Left ventricle myocardium inferior (tissue), 1 donor: ENCODE results near the gene GCNT3. TPM values are rescaled to one million over a fixed set of nuclear protein-coding genes. Genes with fewer than 3 reads are reported as not detected.
"Not testable (repeated sequence)": the region's sequence is repeated elsewhere in the genome, so short reads cannot be mapped to it uniquely, and the experiment has no call there.

Source experiments
- DNase-seq: peaks from one replicate; pipeline ENCODE4 v3.0.0-alpha.2; 2020
- H3K27ac ChIP-seq: fragments of 200-600 bp; replicated peaks from 2 replicates; pipeline ENCODE4 v1.8.0; 2021
- H3K27me3 ChIP-seq: fragments of 200-600 bp; 2 replicates; pipeline ENCODE4 v1.8.0; 2021; ENCODE audit warnings: low read depth
- H3K36me3 ChIP-seq: fragments of 200-600 bp; 2 replicates; pipeline ENCODE4 v1.8.0; 2021
- H3K4me1 ChIP-seq: fragments of 200-600 bp; 2 replicates; pipeline ENCODE4 v1.8.0; 2021
- H3K4me3 ChIP-seq: fragments of 200-600 bp; 2 replicates; pipeline ENCODE4 v1.8.0; 2021; ENCODE audit warnings: mild to moderate bottlenecking, moderate library complexity
- H3K9me3 ChIP-seq: fragments of 200-600 bp; replicated peaks from 2 replicates; pipeline ENCODE4 v1.8.0; 2021
- intact Hi-C: fragments of 100-400 bp; cut with micrococcal nuclease; formaldehyde crosslinking; loops from one replicate; pipeline ENCODE4 v1.11.0; 2022
- total RNA-seq: library from RNA; stranded (reverse); fragmentation: NEBNext Ultra II Directional; extraction: Animal tissue kit (Norgen Biotek cat#: 25700); gene quantifications from one replicate; pipeline ENCODE4 v1.2.1, GENCODE V29; 2021
- TF ChIP-seq, protein P1 (sequence below): fragments of 200-600 bp; IDR thresholded peaks from 2 replicates; pipeline ENCODE4 v1.8.0; 2021; ENCODE audit warnings: antibody characterized with exemption, mild to moderate bottlenecking, borderline replicate concordance
- donor health status: DM: no; HTN: yes; CAD: no; lungs with severe emphysema.

GCNT3 gene
- total RNA-seq, 1 donor from 2014 or later, result 0.14 TPM

DNA sequence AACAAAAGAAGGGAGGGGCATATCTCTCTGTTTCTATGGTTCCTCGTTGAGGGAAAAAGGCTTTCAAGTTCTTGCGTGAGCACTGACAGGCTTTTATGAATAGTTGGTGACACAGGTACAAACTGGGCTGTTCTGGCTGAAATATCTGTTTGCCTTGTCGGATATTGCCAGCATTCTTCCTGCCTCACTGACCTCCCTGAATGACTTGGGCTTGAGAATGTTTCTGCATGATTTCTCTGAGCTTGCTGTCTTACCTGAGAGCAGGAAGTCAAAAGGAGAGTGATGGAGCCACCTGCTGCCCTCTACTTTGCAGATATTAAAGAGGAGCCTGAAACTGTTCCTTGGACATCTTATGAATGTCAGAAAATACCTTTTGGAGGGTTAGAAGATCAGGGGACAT, 4.8 kb downstream of the GCNT3 start:
- H3K9me3 ChIP-seq, result no peaks in the 10 kb centered on the region
- no peak overlapping the region for H3K4me3 ChIP-seq
- intact Hi-C loops, result no loop called here
- no peak overlapping the region for H3K27ac ChIP-seq
- H3K36me3 ChIP-seq, result no peaks in the 10 kb centered on the region
- H3K4me1 ChIP-seq, result no peaks in the 10 kb centered on the region
- no peak for DNase-seq
- H3K27me3 ChIP-seq, result peaks cover 36% of the 10 kb centered on the region
- TF ChIP-seq, protein P1, sequence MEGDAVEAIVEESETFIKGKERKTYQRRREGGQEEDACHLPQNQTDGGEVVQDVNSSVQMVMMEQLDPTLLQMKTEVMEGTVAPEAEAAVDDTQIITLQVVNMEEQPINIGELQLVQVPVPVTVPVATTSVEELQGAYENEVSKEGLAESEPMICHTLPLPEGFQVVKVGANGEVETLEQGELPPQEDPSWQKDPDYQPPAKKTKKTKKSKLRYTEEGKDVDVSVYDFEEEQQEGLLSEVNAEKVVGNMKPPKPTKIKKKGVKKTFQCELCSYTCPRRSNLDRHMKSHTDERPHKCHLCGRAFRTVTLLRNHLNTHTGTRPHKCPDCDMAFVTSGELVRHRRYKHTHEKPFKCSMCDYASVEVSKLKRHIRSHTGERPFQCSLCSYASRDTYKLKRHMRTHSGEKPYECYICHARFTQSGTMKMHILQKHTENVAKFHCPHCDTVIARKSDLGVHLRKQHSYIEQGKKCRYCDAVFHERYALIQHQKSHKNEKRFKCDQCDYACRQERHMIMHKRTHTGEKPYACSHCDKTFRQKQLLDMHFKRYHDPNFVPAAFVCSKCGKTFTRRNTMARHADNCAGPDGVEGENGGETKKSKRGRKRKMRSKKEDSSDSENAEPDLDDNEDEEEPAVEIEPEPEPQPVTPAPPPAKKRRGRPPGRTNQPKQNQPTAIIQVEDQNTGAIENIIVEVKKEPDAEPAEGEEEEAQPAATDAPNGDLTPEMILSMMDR, result no peak

DNA sequence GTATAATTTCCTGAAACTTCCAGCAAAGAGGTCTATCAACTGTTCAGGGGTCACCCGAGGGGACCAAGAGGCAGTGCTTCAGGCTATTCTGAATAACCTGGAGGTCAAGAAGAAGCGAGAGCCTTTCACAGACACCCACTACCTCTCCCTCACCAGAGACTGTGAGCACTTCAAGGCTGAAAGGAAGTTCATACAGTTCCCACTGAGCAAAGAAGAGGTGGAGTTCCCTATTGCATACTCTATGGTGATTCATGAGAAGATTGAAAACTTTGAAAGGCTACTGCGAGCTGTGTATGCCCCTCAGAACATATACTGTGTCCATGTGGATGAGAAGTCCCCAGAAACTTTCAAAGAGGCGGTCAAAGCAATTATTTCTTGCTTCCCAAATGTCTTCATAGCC, 6.8 kb downstream of the GCNT3 start:
- Histone ChIP-seq H3K36me3 (no peaks in the 10 kb centered on the region), H3K4me3 (no peak overlapping the region), H3K4me1 (no peaks in the 10 kb centered on the region), H3K27ac (no peak overlapping the region), H3K27me3 (peaks cover 53% of the 10 kb centered on the region), H3K9me3 (no peaks in the 10 kb centered on the region)
- TF ChIP-seq, protein P1, result no peak
- DNase-seq, result no peak
- intact Hi-C loops, result no loop called here

DNA sequence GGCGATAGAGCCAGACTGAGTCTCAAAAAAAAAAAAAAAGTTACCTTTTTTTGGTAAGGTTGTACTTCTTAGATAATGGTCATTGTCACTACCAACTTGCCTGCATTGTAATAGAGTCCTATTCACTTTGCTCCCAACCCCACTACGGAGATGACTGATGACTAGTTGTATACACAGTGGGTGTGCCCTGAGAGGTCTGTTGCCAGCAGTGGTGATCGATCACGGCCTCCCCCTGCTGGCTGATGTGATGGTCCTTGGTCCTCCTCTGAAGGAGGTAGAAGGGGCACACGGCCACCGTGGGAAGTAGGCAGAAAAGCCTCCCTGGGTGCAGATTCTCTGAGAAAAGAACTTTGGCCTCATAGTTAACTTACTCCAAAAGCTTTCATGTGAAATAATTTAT, 10.7 kb downstream of the GCNT3 start:
- DNase-seq, result no peak
- Histone ChIP-seq H3K9me3 (no peaks in the 10 kb centered on the region), H3K4me3 (no peak overlapping the region), H3K36me3 (no peaks in the 10 kb centered on the region), H3K27me3 (peaks cover 55% of the 10 kb centered on the region), H3K27ac (no peak overlapping the region), H3K4me1 (no peaks in the 10 kb centered on the region)
- TF ChIP-seq, protein P1, result no peak
- intact Hi-C loops, result no loop called here

DNA sequence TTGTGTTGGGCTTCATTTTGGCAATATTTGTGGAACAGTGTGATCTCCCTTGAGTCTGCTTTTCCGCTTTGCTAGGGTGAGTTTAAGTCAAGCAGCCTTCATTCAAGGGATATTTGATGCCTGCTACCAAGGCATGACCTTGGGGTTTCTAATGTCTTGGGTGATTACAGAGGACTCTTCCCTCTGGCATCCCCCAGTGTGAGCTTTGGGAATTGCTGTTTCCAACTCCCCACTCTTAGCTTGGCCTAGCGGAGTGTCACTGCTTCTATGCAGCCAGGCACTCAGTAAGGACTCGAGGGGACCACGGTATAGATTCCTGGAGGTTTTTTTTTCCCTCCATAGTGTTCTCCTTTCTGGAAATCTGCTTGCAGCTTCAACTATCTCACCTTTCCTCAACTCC, 21.1 kb downstream of the GCNT3 start:
- Histone ChIP-seq H3K27ac (no peak overlapping the region), H3K9me3 (no peaks in the 10 kb centered on the region), H3K4me1 (no peaks in the 10 kb centered on the region), H3K36me3 (peaks cover 13% of the 10 kb centered on the region), H3K27me3 (no peaks in the 10 kb centered on the region), H3K4me3 (no peak overlapping the region)
- intact Hi-C loops, result no loop called here
- no peak for DNase-seq
- TF ChIP-seq, protein P1, result no peak

DNA sequence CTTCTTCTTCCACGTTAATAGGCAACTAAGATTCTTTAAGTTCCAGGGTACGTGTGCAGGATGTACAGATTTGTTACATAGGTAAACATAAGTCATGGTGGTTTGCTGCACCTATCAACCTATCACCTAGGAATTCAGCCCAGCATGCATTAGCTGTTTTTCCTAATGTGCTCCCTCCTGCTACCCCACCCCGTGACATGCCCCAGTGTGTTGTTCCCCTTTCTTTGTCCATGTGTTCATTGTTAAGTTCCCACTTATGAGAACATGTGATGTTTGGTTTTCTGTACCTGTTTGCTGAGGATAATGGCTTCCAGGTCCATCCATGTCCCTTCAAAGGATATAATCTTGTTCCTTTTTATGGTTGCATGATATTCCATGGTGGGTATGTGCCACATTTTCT, 24.6 kb downstream of the GCNT3 start:
- TF ChIP-seq, protein P1, result no peak
- peaks cover 38% of the 10 kb centered on the region for H3K36me3 ChIP-seq
- no peaks in the 10 kb centered on the region for H3K9me3 ChIP-seq
- no peaks in the 10 kb centered on the region for H3K27me3 ChIP-seq
- DNase-seq, result no peak
- intact Hi-C loops, result no loop called here
- H3K4me1 ChIP-seq, result no peaks in the 10 kb centered on the region
- no peak overlapping the region for H3K27ac ChIP-seq
- H3K4me3 ChIP-seq, result no peak overlapping the region

DNA sequence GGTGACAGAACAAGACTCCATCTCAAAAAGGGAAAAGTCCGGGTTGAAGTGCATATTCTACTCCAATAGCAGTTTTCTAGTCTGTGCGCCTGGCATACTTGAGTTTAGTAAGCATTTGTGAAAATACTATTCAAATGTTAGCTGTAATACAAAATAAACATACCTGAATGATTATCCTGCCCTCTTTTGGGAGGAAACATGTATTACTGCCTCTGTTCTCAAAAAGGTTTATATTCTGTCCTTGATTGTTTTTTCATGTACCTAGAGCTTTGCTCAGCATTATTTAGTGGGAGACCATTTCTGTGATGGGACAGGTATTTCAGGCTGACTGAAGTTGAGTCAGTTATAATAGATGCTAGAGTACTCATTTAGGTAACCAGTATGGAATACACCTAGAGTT, 25.9 kb downstream of the GCNT3 start:
- H3K27me3 ChIP-seq, H3K4me3 ChIP-seq, DNase-seq, H3K9me3 ChIP-seq, H3K4me1 ChIP-seq, intact Hi-C loops, H3K27ac ChIP-seq: not testable (repeated sequence)
- peaks cover 44% of the 10 kb centered on the region for H3K36me3 ChIP-seq
